HTR-8/SVneo (cell line): ENCODE data around the gene DTX4.
"Not testable (repeated sequence)": the region's sequence is repeated elsewhere in the genome, so short reads cannot be mapped to it uniquely, and the experiment has no call there.

Experiments used
- DNase-seq: peaks from one replicate; pipeline ENCODE4 v3.0.0; 2011; ENCODE audit warnings: low spot score, mixed read lengths; ENCODE audit not compliant: insufficient read length
- FAIRE-seq: peaks from 2 replicates; lab custom pipeline; 2011; peaks lifted over from hg19 to GRCh38; lab: Jason Lieb, UNC

The DTX4 gene

GRCh38 chr11:59171508-59172322 is at the start of gene DTX4:
DTX4 (plus strand) TSS chr11:59172132; CDS start chr11:59172596, 464 bp downstream.
- peak; percentile 99 for FAIRE-seq
- peak; percentile 92 for DNase-seq

- DNase-seq (peak; percentile 87), FAIRE-seq (peak; percentile 98)
Observed at GRCh38 chr11:59135648-59136461, 36.1 kb upstream of the DTX4 start.

GRCh38 chr11:59136551-59136950 is 35.4 kb upstream of the DTX4 start:
- not testable (repeated sequence) for FAIRE-seq, DNase-seq

- no peak for DNase-seq
Observed at GRCh38 chr11:59137190-59137589, 34.7 kb upstream of the DTX4 start.

GRCh38 chr11:59138643-59139042 is 33.3 kb upstream of the DTX4 start:
- FAIRE-seq (no peak), DNase-seq (no peak)

More at GRCh38 chr11:59137190-59137589, 34.7 kb upstream of the DTX4 start:
- no peak for FAIRE-seq

- FAIRE-seq, result no peak
- no peak for DNase-seq
Observed at GRCh38 chr11:59141191-59141590, 30.7 kb upstream of the DTX4 start.

GRCh38 chr11:59141673-59142460 is 30.1 kb upstream of the DTX4 start:
- FAIRE-seq, result no peak

GRCh38 chr11:59142530-59143507 is 29.1 kb upstream of the DTX4 start, which contains the start of gene FAM111A:
FAM111A (plus strand) TSS chr11:59142856; CDS start chr11:59148873, 6,017 bp downstream.
- peak; percentile 96 for FAIRE-seq
- peak; percentile 90 for DNase-seq

More at GRCh38 chr11:59141673-59142460, 30.1 kb upstream of the DTX4 start:
- peak; percentile 15 for DNase-seq

- FAIRE-seq, result no peak
- DNase-seq, result no peak
Observed at GRCh38 chr11:59144096-59144495, 27.8 kb upstream of the DTX4 start.

- peak; percentile 31 for DNase-seq
- FAIRE-seq, result peak; percentile 28
Observed at GRCh38 chr11:59144579-59145345, 27.2 kb upstream of the DTX4 start.

- DNase-seq, result no peak
- FAIRE-seq, result no peak
Observed at GRCh38 chr11:59145534-59145933, 26.4 kb upstream of the DTX4 start.

- DNase-seq (no peak), FAIRE-seq (no peak)
Observed at GRCh38 chr11:59151761-59152160, 20.2 kb upstream of the DTX4 start.

GRCh38 chr11:59152312-59152951 is 19.5 kb upstream of the DTX4 start:
- FAIRE-seq (peak; percentile 74), DNase-seq (no peak)

GRCh38 chr11:59154610-59155009 is 17.3 kb upstream of the DTX4 start:
- DNase-seq (no peak), FAIRE-seq (no peak)

GRCh38 chr11:59157433-59157832 is 14.5 kb upstream of the DTX4 start:
- FAIRE-seq, result no peak

GRCh38 chr11:59158206-59159068 is 13.5 kb upstream of the DTX4 start:
- peak; percentile 75 for DNase-seq
- peak; percentile 69 for FAIRE-seq

More at GRCh38 chr11:59157433-59157832, 14.5 kb upstream of the DTX4 start:
- DNase-seq, result no peak

- no peak for FAIRE-seq
Observed at GRCh38 chr11:59164028-59164427, 7.9 kb upstream of the DTX4 start.

More at GRCh38 chr11:59164028-59164427, 7.9 kb upstream of the DTX4 start:
- no peak for DNase-seq
